ENCODE measurements around the gene STRBP.
"Not testable (repeated sequence)": the region's sequence is repeated elsewhere in the genome, so short reads cannot be mapped to it uniquely, and the experiment has no call there.

STRBP gene

DNA sequence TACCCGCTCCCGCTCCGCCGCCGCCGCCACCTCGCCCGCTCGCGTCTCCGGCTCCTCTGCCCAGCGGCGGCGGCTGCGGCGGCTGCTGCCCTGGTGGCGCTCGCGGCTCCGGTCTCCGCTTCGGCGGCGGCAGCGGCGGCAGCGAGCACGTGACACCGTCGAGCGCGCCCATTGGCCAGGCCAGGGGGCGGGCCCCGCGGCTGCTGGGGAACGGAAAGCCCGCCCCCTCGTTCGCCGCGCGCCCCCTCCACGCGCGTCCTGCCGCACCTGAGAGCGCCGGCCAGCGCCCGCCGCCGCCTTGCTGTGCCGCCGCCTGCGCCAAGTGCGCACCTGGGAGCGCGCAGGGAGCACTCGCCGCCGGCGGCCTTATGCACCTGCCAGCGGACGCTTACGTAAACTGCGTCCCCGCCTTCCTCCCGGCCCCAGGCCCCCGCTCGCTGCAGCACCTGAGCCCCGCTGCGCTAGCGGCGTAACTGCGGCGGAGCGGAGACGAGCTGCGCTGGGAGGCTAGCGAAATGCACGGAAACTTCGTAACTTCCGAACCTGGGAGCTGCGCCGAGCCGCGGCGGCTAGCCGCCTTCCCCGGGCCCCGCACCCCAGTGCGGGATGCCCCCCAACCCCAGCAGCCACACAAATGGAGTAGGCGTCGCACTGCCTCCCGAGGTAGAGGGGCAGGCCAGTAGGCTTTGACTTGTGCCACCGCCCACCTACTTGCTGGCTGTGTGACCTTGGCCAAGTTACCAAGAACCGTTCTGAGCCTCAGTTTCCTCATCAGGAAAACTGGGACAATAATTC lies at the start of gene STRBP:
TSS of gene STRBP (minus strand) at position 122 of the 795 bp plus-strand sequence. CDS start 84,452 bp downstream, outside the sequence.
- peak; percentile 69 for DNase-seq (ENCODE audit: low spot score)

DNA sequence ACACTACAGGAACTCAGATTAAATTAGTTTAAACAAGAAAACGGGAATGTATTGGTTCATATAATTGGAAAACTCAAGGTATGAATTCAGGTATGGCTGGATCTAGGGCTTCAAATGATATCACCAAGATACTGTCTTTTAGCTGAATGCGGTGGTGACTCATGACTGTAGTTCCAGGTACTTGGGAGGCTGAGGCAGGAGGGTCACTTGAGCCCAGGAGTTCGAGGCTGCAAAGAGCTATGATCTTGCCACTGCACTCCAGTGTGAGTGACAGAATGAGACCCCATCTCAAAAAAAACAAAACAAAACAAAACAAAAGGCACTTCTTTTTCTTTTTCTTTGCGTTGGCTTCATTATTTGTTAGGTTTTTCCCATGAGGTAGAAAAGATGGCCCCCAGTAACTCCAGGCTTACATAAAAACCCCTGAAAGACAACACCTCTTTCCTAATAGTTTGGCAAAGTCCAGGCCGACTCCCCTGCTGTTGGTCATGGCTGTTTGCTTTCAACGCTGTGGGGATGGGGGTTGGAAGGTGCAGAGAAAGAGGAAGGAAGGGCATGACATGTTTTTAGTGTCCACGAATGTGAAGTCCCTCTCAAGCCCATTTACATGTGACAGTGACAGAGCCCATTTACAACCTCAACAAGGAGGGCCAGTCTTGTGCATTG lies 47.8 kb upstream of the STRBP start:
- DNase-seq (ENCODE audit: low spot score), result no peak

DNA sequence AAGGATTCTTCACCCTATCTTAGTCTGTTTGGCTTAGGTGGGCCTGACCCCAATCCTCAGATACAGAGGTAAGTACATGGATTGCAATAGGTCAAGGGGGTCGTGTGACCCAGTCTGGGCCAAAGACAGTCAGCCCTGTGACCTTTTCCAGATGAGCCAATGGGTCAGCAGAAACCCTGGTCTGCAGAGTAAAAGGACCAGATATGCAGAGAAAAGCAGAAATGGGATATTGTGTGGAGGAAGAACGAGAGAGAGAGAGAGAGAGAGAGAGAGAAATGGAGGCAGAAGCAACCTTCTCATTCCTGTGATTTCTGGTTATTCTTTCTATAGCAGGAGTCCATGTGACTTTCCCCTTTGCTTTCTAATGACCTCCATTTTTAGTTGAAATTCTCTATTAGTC lies 47.2 kb upstream of the STRBP start:
- DNase-seq (ENCODE audit: low spot score), result no peak

DNA sequence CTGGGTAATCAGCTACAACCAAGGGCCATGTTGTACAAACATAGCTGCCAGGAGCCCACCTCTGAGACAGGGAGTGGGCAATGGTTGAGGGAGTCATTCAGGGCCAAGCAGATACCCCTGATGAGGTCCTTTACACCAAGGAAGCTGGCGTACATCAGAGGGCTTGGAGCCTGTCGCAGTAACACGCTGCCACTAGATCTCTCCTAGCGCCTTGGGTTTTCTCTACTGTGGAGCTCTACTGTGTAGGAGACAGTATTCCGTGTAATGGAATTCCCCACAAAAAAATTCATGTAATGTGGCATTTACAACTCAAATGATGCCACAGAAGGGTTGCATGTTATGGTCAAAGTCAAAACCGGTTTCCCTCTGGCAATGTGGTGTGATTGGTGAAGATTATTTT lies 46.2 kb upstream of the STRBP start:
- DNase-seq (ENCODE audit: low spot score), result no peak

DNA sequence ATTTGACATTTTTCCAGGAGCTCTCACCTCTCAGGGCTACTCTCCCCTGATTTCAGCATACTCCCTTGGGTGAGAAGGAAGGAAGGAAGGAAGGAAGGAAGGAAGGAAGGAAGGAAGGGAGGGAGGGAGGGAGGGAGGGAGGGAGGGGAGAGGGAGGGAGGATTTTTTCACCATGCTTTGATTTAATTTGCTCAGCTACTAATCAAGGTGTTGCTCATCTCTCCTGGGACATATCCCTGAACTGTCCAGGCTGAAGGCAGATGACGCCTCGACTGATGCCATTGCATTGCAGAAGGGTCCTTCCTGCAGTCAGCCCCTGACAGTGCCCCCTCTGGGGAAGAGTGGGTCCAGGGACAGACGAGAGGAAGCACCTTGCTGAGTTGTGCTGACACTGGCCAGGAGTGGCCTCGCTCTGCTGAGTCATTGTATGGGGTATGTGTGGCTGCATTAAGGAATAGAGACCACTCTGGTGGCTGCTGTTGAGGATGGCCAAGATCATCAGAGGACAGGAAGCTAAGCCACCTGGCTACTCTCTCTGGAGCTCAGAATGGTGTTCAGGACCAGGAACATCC lies 44.0 kb upstream of the STRBP start:
- no peak for DNase-seq (ENCODE audit: low spot score)

DNA sequence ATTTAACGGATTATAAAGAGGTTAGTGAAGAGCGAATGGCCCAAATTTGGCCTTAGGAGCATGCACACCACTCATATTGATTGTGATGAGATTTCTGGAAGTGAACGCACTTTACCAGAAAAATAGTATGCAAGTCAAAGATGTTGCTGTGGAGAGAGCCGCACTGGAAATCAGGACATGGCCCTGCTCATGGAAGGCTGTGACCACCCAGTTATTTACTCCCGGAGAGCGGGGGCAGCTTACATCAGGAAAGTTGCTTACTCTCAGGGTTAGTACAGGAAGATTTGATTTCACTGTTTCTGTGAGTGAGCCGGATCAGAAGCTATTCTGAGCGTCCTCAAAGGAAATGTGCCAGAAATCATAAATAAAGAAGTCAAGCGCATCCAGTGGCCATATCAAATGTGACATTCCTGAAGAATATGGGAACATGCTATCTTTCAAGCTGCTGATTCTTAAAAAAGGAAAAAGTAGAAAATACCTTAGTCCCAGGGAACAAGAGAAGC lies 42.9 kb upstream of the STRBP start:
- no peak for DNase-seq (ENCODE audit: low spot score)

DNA sequence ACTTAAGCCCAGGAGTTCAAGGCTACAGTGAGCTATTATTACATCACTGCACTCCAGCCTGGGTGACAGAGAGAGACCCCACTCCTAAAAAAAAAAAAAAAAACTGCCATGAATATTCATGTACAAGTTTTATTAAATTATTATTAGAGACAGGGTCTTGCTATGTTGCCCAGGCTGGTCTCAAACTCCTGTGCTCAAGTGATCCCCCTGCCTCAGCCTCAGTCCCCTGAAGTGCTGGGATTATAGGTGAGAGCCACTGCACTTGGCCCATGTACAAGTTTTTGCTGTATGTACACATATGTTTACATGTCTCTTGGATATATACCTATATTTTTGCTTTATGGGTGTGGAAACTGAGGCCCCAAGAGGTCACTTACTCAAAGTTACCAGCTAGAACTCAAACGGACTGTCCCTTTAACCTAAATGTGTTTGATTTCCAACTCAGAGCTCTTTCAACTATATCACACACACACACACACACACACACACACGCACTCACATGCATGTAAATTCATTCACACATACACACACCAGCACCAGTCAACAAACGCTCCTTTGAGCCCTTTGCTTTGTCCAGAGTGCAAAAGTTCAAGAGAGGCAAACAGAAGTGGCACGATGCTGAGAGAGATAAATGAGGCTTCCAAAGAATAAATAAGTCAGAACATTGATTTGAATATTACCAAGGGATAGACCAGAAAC lies 42.3 kb upstream of the STRBP start:
- DNase-seq (ENCODE audit: low spot score), result no peak

DNA sequence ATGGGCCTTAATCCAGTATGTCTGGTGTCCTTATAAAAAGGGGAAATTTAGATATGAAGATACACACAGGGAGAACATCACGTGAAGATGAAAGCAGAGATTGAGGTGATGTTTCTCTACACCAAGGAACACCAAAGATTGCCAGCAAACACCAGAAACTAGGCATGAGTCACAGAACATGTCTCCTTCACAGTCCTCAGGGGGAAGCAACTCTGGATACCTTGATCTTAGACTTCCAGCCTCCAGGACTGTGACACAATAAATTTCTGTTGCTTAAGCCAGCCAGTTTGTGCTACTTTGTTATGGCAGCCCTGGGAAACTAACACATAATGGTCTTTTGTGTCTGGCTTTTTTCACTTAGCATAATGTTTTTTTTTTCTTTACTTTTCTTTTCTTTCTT lies 41.2 kb upstream of the STRBP start:
- DNase-seq (ENCODE audit: low spot score), result no peak

DNA sequence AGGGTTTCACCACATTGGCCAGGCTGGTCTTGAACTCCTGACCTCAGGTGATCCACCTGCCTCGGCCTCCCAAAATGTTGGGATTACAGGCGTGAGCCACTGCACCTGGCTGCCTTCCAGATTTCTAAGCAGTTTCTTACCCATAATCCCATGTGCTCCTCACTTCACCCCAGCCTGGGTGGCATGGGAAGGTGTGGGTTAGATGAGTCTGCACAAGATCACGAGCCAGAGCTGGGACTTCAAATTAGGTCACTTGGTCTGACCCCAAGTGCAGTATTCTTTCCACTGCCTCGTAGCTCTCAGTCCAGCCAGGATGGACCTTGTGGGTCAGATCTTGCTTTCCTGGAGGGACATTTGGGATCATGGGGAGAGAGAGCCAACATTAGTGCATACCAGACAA lies 37.5 kb upstream of the STRBP start:
- no peak for DNase-seq (ENCODE audit: low spot score)

DNA sequence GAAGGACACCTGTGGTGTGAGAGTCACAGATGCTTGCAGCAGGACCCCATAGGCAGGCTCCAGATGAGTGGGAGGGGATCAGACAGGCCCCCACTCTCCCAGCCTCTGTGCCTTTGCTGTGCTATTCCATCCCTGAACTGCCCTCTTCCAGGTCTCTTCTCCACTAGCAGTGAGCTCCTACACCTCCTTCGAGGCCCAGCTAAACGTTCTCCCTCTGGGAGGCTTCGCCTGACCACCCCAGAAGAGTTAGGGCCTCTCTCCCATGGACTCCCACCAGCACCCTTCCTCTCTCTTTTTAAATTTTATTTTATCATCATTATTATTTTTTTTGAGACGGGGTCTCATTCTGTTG lies 35.9 kb upstream of the STRBP start:
- no peak for DNase-seq (ENCODE audit: low spot score)

DNA sequence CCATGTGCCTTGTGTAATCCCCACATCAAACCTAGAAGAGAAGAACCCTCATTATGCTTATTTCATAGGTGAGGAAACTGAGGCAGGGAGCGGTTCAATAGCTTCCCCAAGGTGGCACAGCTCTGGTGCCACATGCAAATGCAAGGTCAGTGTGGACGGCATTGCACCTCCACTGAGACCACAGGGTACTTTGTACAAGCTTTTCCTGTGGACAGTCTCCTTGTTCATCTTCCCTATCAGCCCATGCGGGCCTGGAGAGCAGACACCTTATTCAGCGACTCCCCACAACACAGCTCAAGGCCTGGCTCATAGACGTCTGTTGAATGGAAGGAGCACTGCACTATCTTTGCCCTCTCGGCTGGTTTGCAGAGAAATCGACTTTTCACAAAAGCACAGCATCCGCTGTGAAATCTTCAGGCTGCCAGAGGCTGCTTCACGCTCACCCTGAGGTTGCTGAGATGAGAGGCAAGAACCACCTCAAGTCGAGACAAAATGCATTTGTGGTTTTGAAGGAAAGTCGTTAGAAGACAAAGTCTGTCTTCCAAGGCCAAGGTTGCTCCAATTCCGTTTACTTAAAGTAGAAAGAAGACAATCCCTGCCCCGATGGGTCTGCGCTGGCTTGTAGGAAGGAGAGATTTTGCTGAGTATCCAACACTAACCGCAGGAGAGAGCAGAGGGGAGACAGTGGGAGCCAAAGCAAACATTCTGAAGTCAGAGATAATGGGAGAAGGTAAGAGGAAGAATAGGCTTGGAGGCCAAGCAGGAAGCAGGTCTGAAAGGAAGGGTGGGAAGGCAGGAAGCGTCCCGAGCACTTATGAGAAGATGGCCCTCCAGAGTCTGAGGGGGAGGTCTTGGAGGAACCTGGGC lies 34.2 kb upstream of the STRBP start:
- DNase-seq (ENCODE audit: low spot score), result no peak

DNA sequence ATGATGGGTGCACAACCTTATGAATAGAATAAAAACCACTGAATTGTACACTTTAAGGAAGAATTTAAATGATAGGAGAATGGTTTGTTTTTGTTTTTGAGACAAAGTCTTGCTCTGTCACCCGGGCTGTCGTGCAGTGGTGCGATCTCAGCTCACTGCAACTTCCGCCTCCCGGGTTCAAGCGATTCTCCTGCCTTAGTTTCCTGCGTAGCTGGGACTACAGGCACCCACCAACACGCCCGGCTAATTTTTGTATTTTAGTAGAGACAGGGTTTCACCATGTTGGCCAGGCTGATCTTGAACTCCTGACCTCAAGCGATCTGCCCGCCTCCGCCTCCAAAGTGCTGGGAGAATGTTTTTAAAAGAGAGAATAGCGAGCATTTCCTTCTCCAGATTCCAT lies 33.5 kb upstream of the STRBP start:
- DNase-seq (ENCODE audit: low spot score), result not testable (repeated sequence)

DNA sequence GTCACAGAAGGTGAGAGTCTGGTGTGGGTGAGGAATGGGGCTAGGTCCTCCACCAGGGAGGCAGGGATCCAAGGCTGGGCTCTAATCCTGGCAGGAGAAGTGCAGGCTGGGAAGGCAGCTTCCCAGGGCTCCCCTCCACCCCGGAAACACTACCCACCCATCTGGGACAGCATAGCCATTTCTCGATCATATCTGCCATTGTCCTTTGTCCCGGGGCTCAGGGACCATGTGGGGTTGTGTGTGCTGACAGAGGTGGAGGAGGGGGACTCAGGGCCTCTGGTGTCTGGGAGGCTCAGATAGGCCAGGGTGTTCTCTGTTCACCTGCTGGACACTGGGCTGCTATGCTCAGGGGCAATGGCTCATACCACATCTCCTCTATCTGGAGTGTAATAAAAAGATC lies 32.2 kb upstream of the STRBP start:
- DNase-seq (ENCODE audit: low spot score), result no peak

DNA sequence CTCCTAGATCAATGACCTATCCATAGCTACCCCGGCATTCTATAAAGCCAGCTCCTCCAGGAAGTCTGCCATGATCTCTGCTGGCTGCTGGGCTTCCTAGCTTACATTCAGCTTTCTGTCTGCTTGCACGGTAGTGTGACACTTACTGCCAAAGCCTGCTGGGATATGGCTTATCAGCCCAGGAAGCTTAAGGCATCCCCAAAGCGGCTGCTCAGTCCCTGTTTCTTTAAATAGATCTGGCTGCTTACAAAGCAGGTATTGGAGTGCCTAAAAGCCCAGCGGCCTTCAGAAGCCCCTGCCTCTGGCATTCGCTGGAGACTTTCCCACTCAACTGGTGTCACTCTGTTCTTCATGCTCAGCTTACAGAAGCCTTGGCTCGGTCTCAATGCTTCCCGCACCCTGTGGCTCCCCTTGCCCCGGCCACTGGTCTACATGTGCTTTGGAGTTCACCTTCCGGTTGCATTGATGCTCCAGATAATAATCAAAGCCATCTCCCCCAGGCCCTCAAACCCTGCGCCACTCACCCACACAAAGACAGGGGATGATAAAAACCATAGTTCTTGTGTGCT lies 31.3 kb upstream of the STRBP start:
- no peak for DNase-seq (ENCODE audit: low spot score)

DNA sequence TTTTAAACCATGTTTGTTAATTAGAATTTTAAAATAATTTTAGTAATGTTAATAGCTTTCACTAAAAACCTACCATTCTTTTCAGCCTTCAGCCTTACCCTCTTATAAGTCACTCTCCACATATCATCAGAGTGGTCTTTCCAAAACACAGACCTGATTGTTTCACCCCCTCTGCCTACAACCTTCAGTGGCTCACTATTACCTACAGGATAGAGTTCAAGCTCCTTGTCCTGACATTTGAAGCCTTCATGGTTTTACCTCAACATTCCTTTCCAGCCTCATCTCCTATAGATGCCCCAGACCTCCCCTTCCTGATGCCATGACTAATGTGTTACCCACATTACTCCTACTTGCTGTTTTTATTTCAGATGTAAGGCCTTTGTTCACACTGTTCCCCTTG lies 27.8 kb upstream of the STRBP start:
- DNase-seq (ENCODE audit: low spot score), result no peak

DNA sequence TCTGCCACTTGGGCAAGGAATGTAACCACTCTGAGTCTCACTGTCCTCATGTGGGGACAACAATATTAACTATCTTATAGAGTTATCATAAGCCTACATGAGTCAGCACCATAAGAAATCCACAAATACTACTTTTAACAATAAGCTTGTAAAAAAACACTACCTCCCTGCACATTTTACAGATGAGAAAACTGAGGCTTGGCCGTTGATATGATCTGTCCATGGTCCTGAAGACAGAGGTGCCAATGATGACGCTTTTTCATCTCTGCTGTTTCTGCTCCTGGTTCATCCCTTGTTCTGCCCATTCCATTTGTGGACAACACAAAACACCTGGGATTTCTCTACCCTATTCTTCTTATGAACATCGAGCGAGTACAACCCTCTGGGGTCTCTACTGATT lies 23.4 kb upstream of the STRBP start:
- no peak for DNase-seq (ENCODE audit: low spot score)

DNA sequence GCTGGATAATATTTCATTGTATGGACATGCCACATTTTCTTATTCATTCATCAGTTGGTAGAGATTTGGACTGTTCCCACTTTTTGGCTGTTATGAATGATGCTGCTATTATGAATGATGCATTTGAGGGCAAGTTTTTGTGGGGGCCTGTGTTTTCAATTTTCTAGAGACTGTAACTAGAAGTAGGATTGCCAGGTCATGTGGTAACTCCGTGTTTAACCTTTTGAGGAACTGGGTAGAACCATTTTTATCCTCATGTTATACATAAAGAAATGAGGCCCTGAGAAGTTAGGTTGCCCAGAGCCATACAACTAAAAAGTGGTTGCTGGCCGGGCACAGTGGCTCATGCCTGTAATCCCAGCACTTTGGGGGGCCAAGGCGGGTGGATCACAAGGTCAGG lies 22.4 kb upstream of the STRBP start:
- no peak for DNase-seq (ENCODE audit: low spot score)

DNA sequence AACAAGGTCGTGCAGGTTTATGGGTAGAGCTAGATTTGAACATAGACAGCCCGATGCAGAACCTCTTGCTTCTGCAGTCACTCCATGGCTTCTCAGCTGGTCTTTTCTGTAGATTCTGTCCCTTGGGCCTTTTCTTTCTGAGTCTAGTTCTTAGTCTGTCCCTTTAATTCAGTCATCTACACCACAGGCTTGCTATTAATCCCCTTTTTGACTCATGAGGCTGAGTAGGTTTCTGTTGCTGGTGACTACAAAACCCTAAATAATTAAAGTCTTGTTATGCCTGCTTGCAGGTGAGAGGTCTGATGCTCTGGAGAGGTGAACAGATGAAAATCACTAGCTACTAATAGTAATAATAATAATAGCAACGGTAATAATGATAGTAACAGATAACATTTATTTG lies 19.3 kb upstream of the STRBP start:
- DNase-seq (ENCODE audit: low spot score), result no peak

DNA sequence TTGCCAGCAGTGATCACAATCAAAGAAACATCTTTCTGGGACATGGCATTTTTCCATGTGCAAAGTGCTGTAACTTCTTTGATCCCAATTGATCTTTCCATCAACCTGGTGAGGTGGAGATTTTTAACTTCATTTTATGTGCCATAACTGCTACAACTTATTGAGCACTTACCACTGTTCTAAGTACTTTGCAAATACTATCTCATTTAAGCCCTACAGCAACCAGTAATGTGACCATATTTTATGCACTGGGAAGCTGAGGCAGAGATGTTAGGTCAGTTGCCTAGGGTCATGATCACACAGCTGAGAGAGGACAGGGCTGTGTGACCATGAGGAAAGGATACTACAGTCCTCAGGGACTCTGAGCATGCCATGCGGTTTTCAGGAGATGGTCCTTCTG lies 17.9 kb upstream of the STRBP start:
- no peak for DNase-seq (ENCODE audit: low spot score)

DNA sequence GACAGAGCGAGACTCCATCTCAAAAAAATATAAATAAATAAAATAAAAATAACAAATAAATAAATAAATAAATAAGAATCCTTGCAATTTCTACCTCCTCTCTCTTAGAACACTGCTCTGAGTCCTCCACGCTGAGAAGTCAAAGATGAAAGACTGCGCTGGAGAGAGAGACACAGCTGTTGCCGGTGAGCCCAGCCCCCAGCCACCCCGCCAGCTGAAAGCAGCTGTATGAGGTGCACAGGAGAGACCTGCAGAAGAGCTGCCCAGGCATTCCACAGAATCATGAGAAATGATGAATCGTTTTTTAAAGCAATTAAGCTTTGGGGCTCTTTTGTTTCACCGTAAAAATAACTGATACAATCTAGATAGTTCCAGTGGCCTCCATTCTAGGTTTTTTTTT lies 16.3 kb upstream of the STRBP start:
- no peak for DNase-seq (ENCODE audit: low spot score)

DNA sequence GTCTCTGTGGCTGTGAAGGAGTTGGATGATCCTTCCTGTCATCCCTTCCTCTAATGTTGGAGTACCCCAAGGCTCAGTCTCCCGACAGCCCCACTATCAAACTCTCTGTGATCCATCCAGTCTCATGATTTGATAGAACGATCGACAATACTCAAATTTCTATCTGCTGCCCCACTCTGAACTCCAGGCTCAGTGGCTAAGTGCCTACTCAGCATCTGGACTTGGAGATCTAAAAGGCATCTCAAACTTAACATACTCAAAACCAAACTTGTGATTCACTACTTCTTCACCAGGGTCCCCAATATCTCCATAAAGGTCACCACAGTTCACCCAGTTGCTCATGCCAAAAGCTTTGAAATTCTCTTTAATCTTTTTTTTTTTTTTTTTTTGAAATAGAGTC lies 15.1 kb upstream of the STRBP start:
- no peak for DNase-seq (ENCODE audit: low spot score)

DNA sequence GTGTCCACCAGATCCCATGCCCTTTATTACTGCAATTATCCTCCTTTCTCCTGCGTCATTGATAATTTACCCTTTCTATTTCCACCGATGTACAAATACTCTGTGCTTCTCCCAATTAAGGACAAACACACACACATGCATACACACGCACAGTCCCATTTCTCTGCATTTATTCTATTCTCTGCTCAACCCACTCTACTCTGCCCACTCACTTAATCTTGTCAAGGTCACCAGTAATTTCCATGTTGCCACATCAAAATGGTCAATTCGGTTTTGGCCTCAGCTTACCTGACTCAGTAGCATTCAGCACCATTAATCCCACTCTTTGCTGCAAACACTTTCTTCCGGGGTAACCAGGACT lies 14.6 kb upstream of the STRBP start:
- no peak for DNase-seq (ENCODE audit: low spot score)

Measured in kidney capillary endothelial cell (primary cell).